ENCODE data around the gene AFF3.

AFF3 gene

DNA sequence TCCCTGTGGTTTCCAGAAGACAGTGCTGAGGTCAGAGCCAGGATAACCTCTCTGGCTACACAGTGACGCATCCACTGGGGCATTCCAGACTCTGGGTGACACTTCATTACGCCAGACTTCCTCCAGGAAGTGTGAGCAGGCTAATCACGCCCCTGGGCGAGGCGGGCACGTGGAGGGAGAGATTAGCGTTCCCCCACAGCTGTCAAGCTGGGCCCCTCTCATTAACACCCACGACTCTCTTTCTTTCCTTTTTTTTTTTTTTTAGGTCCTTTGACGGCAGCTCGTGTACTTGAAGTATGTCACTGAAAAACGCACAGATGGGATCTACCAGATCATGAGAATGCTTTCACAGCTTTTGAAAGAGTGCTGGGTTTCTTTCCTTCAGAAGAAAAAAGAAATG, 274.6 kb downstream of the AFF3 start:
- Histone ChIP-seq H3F3A (ENCODE audit: insufficient read depth, low read length) (no peaks in the 10 kb centered on the region), H3K4me1 (ENCODE audit: low read length) (no peaks in the 10 kb centered on the region), H3K4me2 (ENCODE audit: low read depth, low read length) (no peak overlapping the region), H3K4me3 (ENCODE audit: low read length) (no peak overlapping the region), H3K79me2 (ENCODE audit: low read length) (no peaks in the 10 kb centered on the region), H3K27ac (ENCODE audit: low read length) (no peak overlapping the region), H3K27me3 (replicated peaks; ENCODE audit: insufficient read depth, low read length) (no peaks in the 10 kb centered on the region), H3K9ac (ENCODE audit: low read length) (no peak overlapping the region), H3K9me3 (replicated peaks; ENCODE audit: insufficient read depth, low read length) (no peaks in the 10 kb centered on the region), H4K20me1 (ENCODE audit: insufficient read depth, low read length) (no peaks in the 10 kb centered on the region), H3K9me2 (replicated peaks; ENCODE audit: insufficient read depth, low read length) (no peaks in the 10 kb centered on the region), H3K36me3 (replicated peaks; ENCODE audit: insufficient read depth, low read length) (no peaks in the 10 kb centered on the region), H2AFZ (ENCODE audit: low read length) (no peak overlapping the region)
- DNase-seq, result no peak
- TF ChIP-seq EZH2 (optimal IDR thresholded peaks at IDR 0.05; ENCODE audit: low read depth, low read length), result no peak
- no peak for TF ChIP-seq EZH2phosphoT487 (IDR thresholded peaks at IDR 0.05; ENCODE audit: low read length)
- TF ChIP-seq, protein P1, sequence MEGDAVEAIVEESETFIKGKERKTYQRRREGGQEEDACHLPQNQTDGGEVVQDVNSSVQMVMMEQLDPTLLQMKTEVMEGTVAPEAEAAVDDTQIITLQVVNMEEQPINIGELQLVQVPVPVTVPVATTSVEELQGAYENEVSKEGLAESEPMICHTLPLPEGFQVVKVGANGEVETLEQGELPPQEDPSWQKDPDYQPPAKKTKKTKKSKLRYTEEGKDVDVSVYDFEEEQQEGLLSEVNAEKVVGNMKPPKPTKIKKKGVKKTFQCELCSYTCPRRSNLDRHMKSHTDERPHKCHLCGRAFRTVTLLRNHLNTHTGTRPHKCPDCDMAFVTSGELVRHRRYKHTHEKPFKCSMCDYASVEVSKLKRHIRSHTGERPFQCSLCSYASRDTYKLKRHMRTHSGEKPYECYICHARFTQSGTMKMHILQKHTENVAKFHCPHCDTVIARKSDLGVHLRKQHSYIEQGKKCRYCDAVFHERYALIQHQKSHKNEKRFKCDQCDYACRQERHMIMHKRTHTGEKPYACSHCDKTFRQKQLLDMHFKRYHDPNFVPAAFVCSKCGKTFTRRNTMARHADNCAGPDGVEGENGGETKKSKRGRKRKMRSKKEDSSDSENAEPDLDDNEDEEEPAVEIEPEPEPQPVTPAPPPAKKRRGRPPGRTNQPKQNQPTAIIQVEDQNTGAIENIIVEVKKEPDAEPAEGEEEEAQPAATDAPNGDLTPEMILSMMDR (IDR thresholded peaks at IDR 0.05; ENCODE audit: low read length), result no peak

DNA sequence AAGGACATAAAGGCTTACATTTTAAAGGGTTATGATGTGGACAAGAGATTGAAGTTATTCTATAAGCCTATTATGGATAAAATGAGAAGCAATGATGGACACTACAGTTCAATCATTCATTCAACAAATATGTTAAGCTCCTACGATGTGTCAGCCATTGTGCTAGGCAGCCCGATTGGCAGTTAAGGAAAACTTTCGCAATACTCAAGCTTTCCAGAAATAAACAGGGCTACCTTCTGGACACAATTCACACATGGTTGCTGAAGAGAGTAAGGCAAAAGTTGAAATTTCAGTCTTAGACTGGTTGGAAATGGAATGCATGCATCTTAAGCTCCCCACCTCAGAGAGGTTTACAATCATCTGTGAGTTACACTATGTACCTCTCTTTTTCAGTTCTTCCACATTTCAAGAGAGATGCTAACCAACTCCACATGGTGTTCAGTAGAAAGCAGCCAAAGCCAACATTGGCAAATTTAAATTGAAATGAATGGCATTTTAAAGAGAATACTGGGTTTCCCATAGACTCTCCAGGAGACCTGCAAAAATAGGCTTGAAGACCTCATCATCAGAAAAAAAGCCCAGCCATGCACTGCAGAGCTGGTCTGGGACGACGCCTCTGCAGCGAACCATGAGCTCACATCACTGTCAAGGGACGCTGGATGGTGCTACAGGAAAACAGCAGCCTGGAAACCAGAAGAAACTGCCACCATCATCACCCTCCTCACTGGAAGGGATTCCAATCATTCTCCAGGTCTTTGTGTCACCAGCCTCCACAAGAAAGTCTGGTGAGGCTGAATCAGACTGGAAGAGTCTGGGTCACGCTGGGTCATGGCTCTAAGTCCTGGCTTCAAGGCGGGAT, 276.3 kb downstream of the AFF3 start:
- H4K20me1 ChIP-seq (ENCODE audit: insufficient read depth, low read length), result no peaks in the 10 kb centered on the region
- H3K27me3 ChIP-seq (replicated peaks; ENCODE audit: insufficient read depth, low read length), result no peaks in the 10 kb centered on the region
- H3F3A ChIP-seq (ENCODE audit: insufficient read depth, low read length), result no peaks in the 10 kb centered on the region
- no peak overlapping the region for H3K9ac ChIP-seq (ENCODE audit: low read length)
- no peaks in the 10 kb centered on the region for H3K36me3 ChIP-seq (replicated peaks; ENCODE audit: insufficient read depth, low read length)
- H3K27ac ChIP-seq (ENCODE audit: low read length), result no peak overlapping the region
- no peaks in the 10 kb centered on the region for H3K79me2 ChIP-seq (ENCODE audit: low read length)
- H3K4me2 ChIP-seq (ENCODE audit: low read depth, low read length), result no peak overlapping the region
- no peak overlapping the region for H2AFZ ChIP-seq (ENCODE audit: low read length)
- no peaks in the 10 kb centered on the region for H3K9me3 ChIP-seq (replicated peaks; ENCODE audit: insufficient read depth, low read length)
- no peaks in the 10 kb centered on the region for H3K9me2 ChIP-seq (replicated peaks; ENCODE audit: insufficient read depth, low read length)
- H3K4me3 ChIP-seq (ENCODE audit: low read length), result no peak overlapping the region
- H3K4me1 ChIP-seq (ENCODE audit: low read length), result no peaks in the 10 kb centered on the region
- no peak for DNase-seq
- TF ChIP-seq, protein P1 (IDR thresholded peaks at IDR 0.05; ENCODE audit: low read length), result no peak
- no peak for TF ChIP-seq EZH2 (optimal IDR thresholded peaks at IDR 0.05; ENCODE audit: low read depth, low read length)
- no peak for TF ChIP-seq EZH2phosphoT487 (IDR thresholded peaks at IDR 0.05; ENCODE audit: low read length)

- H3K27me3 ChIP-seq (replicated peaks; ENCODE audit: insufficient read depth, low read length), result no peaks in the 10 kb centered on the region
- no peak overlapping the region for H3K27ac ChIP-seq (ENCODE audit: low read length)
- H3K79me2 ChIP-seq (ENCODE audit: low read length), result no peaks in the 10 kb centered on the region
- no peaks in the 10 kb centered on the region for H3K4me1 ChIP-seq (ENCODE audit: low read length)
- H2AFZ ChIP-seq (ENCODE audit: low read length), result no peak overlapping the region
- DNase-seq, result no peak
- H3K9me2 ChIP-seq (replicated peaks; ENCODE audit: insufficient read depth, low read length), result no peaks in the 10 kb centered on the region
- H3K9ac ChIP-seq (ENCODE audit: low read length), result no peak overlapping the region
- H3F3A ChIP-seq (ENCODE audit: insufficient read depth, low read length), result no peaks in the 10 kb centered on the region
- H3K36me3 ChIP-seq (replicated peaks; ENCODE audit: insufficient read depth, low read length), result no peaks in the 10 kb centered on the region
- TF ChIP-seq EZH2phosphoT487 (IDR thresholded peaks at IDR 0.05; ENCODE audit: low read length), result no peak
- TF ChIP-seq, protein P1 (IDR thresholded peaks at IDR 0.05; ENCODE audit: low read length), result no peak
- no peak for TF ChIP-seq EZH2 (optimal IDR thresholded peaks at IDR 0.05; ENCODE audit: low read depth, low read length)
- no peak overlapping the region for H3K4me2 ChIP-seq (ENCODE audit: low read depth, low read length)
- H3K9me3 ChIP-seq (replicated peaks; ENCODE audit: insufficient read depth, low read length), result no peaks in the 10 kb centered on the region
- no peaks in the 10 kb centered on the region for H4K20me1 ChIP-seq (ENCODE audit: insufficient read depth, low read length)
- H3K4me3 ChIP-seq (ENCODE audit: low read length), result no peak overlapping the region
Observed at GRCh38 chr2:99864561-99865553, 277.5 kb downstream of the AFF3 start.
